C1 segment of cervical spinal cord (tissue), 14 donors: ENCODE data around the gene RXYLT1.
"Not testable (repeated sequence)": the region's sequence is repeated elsewhere in the genome, so short reads cannot be mapped to it uniquely, and the experiment has no call there.

ENCODE experiments used
- DNase-seq, 14 donors: peaks; one replicate each; lab custom pipeline; 2025; lab: John Stamatoyannopoulos, UW

The RXYLT1 gene

DNA sequence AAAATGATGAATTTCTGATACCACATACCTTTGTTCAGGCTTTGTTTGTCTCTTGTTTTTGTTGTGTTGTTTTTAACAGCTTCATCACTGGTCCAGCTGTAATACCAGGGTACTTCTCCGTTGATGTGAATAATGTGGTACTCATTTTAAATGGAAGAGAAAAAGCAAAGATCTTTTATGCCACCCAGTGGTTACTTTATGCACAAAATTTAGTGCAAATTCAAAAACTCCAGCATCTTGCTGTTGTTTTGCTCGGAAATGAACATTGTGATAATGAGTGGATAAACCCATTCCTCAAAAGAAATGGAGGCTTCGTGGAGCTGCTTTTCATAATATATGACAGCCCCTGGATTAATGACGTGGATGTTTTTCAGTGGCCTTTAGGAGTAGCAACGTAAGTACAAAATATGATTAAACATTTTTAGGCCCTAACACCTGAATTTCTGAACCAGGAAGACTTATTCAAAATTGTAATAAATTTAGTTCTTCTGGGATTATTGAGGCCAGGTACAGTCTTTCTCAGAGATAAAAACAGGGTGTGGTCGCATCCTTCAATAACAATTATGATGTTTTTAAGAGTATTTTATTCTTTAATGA lies 22.4 kb downstream of the RXYLT1 start:
- DNase-seq = peak in 2 of 14 donors; percentile 3 to 6

DNA sequence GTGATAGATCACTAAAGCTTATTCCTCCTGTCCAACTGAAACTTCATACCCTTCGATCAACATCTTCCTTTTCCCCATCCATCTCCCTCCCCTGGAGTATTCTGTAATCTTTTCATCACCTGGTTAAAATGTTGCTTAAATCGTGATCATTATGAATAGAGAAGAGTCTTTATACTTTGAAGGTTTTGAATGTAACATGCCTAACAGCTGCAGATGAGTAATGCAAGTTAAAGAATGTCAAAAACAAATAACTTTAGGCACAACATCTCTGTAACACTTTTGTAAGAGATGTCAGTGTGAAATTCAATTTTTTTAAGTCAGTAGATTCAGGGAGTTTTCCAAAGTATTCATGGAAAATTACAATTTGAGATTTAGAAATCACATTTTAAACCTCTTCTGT lies 25.0 kb downstream of the RXYLT1 start:
- DNase-seq = no peak

DNA sequence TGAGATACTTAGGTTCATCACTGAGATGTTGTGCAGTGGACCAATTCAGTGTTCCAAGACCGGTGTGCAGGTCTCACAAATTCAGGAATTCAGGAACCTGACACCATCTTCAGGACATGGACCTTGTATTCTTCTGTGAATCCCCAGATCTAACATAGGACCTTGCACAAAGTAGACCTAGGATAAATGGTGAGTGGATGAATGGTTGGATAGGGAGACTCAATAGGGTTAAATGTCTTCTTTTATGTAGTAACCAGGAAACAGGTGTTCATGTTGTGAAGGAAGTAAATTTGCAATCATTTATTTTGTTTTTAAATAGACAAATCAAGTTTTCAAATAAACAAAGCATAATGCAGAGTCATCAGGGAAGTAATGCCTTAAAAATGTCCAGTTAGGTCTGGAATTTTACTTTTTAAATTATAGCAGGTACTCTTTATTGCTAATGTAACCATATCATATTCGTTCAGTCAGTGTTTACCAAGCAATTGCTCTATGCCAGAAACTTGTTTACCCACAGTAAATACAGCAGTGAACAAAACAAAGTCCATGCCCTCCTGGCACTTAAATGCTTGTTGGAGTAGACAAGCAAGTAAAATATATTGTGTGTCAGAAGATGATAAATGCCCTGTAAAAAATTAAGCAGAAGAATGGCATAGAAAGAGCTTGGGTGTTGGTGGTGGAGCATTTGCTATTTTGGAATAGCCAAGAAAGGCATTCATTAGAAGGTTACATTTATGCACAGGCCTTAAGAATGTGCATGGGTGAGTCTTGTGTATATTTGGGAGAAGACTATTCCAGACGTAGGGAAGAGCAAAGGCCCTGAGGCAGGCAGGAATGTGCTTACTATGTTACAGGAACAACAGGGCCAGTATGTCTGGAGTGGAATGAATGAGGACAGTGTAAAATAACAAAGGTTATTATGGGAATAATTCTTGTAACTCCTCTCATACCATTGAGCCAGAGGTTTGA lies 26.3 kb downstream of the RXYLT1 start:
- no peak for DNase-seq

DNA sequence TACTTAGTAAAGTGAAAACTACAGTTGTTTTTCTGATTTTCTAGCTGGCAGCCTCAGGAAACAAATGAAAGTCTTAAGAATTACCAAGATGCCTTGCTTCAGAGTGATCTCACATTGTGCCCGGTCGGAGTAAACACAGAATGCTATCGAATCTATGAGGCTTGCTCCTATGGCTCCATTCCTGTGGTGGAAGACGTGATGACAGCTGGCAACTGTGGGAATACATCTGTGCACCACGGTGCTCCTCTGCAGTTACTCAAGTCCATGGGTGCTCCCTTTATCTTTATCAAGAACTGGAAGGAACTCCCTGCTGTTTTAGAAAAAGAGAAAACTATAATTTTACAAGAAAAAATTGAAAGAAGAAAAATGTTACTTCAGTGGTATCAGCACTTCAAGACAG lies 28.9 kb downstream of the RXYLT1 start:
- DNase-seq = no peak

DNA sequence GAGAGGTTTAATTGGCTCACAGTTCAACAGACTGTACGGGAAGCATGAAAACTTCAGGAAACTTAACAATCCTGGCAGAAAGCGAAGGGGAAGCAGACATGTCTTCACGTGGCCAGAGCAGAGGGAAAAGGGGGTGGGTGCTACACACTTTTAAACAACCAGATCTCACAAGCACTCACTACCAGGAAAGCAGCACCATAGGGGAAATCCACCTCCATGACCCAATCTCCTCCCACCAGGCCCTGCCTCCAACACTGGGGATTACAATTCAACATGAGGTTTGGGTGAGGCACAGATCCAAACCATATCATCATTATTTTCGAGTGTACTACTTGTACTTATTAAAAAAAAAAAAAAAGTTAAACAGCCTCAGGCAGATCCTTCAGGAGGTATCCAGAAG lies 29.9 kb downstream of the RXYLT1 start:
- DNase-seq = no peak

DNA sequence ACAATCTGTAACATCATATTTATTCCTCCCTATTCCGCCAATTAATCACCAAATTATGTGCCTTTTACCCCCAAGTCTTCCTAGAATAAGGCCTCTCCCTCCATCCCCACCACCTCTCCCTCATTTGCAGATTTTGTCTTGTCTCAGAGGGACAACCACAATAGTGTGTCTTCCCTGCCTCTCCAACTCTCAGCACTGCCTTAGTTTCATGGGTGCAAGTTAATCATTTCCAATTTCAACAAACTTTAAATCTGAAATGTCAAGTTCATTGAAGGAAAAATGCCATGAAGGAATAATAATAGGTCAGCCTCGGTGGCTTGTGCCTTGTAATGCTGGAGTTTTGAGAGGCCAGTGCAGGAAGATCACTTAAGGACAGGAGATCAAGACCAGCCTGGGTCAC lies 31.6 kb downstream of the RXYLT1 start:
- DNase-seq = no peak

DNA sequence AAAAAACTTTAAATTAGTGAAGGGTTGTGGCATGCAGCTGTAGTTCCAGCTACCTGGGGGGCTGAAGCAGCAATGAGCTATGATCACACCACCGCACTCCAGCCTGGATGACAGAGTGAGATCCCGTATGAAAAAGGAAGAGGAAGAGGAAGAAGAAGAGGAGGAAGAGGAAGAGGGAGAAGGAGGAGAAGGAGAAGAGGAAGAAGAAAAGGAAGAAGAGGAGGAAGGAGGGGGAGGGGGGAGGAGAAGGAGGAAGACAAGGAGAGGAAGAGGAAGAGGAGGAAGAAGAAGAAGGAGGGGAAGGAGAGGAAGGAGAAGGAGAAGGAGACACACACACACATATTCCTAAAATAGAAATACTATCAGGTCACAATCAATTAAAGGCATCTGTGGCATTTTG lies 32.0 kb downstream of the RXYLT1 start:
- DNase-seq = no peak

DNA sequence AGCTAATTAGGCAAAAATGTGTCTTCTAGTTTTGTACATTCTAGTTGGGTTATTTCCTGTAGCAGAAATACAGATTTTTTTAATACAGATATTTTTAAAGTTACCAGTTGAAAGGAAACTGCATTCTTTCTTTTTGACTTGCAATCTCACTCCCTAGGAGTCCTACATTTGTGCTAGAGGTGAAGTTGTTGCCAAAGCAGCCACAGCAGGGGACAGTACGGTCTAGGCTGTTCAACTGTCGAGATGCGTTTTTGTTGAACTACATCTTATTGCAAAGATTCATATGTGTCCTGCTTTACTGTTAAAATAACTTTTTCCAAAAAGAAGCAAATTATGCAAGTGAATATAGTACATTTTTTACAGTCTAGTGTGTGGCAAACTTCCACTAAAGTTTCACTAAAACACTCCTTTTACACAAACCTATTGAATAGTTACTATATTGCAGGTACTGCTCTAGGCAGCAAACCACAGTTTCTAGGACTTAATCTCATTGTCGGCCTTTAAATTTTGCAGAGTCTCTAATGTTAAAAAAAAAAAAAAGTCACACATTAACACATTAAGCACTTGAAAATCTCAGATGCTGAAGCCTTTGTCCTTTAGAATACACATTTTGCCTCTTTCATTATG lies 34.5 kb downstream of the RXYLT1 start:
- DNase-seq = no peak

DNA sequence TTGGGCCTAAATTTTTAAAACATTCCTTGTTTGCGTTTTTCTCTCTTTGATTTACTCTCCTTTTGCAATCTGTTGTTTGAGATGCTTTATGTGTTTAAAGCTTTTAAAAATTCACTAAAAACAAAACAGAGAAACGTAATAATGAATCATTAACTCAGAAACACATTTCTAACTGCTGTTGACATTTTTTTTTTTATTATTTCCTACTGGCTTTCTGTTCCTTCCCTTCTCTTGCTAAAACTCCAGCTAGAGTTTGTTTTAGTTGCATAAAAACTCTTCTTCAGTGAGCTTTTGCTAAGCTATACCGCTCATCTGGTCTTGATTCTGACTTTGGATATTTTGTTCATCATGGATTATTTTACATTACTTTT lies 35.8 kb downstream of the RXYLT1 start:
- DNase-seq = no peak

DNA sequence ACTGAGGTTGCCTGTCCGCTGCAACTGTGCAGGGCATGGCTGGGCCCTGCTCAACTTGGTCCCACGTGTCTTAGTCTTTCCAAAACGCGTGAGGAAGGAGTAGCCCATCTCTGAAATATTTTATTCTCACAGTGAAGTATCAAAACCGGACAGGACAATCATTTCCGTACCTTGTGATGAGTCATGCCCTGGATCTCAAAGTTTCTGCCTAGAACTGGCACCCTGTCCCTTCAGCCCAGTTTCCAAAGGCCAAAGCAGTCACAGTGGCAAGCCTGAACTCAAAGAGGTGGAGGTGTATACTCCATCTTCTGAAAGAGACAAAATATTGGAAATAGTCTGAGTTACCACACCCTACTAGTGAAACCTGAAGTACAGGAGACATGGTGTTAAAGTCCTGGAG lies 36.3 kb downstream of the RXYLT1 start:
- no peak for DNase-seq

DNA sequence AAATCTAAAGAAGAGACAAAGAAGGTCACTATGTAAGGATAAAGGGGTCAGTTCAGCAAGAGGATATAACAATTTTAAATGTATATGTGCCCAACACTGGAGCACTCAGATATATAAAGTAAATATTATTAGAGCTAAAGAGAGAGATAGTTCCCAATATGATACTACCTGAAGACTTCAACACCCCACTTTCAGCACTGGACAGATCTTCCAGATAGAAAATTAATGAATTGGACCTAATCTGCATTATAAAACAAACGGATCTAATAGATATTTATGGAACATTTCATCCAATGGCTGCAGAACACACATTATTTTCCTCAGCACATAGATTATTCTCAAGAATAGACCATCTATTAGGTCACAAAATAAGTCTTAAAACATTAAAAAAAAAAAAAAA lies 40.7 kb downstream of the RXYLT1 start:
- no peak for DNase-seq

DNA sequence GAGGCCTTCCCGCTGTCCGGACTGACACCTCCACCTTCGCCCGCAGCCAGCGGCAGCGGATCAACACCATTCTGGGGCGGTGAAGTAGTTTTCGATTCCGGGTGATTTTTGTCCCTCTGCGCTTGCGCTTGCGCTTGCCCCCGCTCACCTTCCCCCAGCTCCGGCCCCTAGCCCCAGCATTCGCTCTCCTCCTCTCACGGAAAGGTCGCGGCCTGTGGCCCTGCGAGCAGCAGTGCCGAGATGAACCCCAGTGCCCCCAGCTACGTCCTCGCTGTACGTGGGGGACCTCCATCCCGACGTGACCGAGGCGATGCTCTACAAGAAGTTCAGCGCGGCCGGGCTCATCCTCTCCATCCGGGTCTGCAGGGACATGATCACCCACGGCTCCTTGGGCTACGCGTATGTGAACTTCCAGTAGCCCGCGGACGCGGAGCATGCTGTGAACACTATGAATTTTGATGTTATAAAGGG lies 42.1 kb downstream of the RXYLT1 start:
- DNase-seq = peak in 6 of 14 donors; percentile 10 to 23 (median 17)

DNA sequence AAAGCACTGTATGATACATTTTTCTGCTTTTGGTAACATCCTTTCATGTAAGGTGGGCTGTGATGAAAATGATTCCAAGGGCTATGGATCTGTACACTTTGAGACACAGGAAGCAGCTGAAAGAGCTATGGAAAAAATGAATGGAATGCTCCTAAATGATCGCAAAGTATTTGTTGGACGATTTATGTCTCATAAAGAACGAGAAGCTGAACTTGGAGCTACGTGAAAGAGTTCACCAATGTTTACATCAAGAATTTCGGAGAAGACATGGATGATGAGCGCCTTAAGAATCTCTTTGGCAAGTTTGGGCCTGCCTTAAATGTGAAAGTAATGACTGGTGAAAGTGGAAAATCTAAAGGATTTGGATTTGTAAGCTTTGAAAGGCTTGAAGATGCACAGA lies 42.6 kb downstream of the RXYLT1 start:
- no peak for DNase-seq

DNA sequence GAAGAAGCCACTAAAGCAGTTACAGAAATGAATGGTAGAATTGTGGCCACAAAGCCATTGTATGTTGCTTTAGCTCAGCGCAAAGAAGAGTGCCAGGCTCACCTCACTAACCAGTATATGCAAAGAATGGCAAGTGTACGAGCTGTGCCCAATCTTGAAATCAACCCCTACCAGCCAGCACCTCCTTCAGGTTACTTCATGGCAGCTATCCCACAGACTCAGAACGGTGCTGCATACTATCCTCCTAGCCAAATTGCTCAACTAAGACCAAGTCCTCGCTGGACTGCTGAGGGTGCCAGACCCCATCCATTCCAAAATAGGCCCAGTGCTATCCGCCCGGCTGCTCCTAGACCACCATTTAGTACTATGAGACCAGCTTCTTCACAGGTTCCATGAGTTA lies 43.3 kb downstream of the RXYLT1 start:
- no peak for DNase-seq

DNA sequence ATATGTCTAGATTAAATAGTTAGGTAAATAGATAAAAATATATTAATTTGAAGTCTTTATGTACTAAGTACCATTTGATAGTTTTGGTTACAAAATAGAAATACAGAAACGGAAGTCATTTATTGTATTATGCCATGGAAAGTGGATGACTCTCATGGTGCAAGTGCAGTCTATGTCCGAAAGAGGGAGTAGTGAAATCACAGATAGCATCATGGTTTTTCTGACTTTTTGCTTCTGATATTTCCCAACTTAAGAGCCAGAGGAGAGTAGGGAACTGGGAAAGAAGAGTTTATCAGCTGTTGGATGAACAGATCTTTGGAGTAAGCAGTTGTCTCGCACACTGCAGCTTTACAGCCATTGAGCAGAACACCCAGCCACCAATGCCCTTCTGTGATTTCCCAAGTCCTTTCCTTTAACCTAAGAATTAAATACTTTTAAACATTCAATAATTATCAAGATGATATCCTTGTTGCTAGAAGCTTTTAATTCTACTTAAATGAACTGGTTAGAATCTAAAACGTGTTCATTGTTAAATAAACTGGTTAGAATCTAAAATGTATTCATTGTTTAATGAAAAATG lies 46.4 kb downstream of the RXYLT1 start:
- DNase-seq = no peak

DNA sequence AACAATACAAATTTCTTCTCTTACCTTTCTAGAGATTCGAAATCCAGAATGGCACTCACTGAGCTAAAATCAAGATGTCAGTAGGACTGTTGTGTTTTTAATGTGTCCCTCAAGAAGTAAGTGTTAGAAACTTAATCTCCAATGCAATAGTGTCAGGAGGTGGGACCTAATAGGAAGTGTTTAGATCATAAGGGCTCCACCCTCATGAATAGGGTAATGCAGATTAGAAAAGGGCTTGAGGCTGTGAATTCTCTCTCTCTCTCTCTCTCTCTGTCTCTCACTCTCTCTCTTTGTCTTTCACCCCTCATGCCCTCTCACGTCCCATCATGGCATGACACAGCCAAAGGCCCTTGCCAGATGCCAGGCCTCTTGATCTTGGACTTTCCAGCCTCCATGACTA lies 49.2 kb downstream of the RXYLT1 start:
- no peak for DNase-seq

DNA sequence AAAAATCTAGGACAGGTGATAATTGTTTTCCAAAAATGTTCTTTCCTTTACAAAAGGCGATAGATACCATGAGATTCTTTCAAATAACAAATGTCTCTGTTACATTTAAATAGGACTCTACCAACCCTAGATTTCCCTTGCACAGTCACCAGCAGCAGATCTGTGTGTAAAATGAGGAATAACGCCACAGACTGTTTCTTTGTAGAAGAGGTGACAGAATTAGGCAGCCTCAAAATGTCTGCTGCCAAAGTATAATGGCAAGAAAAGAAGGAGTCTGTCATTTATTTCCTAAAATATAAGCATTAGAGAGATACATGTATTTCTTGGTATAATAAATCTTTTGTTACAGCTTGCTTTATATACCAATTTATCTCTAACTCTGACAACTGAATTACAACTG lies 56.3 kb downstream of the RXYLT1 start:
- DNase-seq = no peak

DNA sequence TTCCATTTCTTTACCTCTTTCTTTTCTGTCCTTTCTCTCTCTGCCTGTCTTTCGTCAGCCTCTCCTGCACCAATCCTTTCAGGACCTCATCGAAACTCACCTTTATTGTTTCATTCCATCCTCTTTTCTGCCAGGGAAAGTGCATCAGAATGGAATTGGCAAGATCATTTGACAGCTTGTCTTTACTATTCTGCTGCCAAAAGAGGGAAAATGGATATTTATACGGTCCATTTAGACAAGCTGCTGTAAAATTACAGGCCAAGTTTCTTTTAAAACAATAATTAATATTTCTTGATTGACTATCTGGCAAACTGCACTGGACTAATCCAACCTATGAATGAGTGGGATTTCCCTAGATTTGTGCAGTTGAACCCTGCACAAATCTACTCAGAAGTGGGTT lies 57.2 kb downstream of the RXYLT1 start:
- no peak for DNase-seq

DNA sequence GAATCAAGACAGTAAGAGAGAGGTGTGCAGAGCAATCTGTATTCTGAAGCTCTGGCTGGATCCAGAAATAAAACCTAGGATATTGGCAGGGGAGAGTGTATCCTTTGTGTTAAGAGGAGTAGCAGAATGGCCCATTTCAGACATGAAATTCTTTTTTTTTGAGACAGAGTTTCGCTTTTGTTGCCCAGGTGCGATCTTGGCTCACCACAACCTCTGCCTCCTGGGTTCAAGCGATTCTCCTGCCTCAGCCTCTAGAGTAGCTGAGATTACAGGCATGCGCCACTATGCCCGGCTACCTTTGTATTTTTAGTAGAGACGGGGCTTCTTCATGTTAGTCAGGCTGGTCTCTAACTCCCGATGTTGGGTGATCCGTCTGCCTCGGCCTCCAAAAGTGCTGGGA lies 58.7 kb downstream of the RXYLT1 start:
- no peak for DNase-seq

DNA sequence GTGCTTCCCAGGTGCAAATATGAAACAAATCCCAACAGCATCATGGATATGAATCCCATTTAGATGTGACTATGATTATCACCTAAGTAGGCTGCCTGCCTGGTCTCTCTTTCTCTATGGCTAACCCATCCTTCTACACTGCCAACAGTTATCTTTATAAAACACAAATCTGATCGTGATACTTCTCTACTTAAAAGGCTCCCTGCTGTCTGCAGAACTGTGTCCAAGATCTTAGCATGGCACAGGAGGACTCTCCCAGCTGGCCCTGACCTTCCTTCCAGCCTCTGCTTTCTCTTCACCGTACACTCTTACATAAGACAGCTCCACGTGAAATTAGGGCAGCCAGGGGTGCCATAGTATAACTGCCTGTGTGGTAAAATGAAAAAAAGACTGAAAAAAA lies 61.3 kb downstream of the RXYLT1 start:
- no peak for DNase-seq

DNA sequence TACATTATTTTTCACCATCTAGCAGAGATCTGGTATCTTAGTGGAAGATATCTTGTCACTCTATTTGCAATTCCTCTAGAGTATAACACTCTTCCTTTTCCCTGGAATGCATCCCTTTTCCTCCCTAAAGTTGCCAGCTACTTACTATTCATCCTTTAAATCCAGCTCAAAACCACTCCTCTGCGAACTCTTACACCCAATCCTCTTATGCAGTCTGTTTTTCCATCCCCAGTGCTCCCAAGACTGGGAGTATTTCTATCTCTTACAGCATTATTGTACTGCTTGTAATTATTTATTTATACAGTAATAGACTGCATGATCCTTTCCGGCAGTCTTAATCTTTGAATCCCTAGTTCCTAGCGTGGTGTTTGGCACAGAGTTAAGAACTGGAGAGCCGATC lies 61.9 kb downstream of the RXYLT1 start:
- DNase-seq = no peak

DNA sequence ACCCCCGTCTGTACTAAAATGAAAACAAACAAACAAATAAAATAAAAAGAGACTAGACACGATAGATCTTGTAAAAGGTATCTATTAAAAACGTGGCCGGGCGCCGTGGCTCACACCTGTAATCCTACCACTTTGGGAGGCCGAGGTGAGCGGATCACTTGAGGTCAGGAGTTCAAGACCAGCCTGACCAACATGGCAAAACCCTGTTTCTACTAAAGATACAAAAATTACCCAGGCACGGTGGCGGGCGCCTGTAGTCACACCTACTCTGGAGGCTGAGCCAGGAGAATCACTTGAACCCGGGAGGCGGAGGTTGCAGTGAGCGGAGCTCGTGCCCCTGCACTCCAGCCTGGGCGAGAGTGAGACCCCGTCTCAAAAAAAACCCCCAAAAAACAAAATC lies 63.0 kb downstream of the RXYLT1 start:
- not testable (repeated sequence) for DNase-seq
